ENCODE measurements around the gene CXCR6. TPM values are rescaled to one million over a fixed set of nuclear protein-coding genes. Genes with fewer than 3 reads are reported as not detected.

The CXCR6 gene
- total RNA-seq, 1 experiment from 2014 or later = not detected

- Histone ChIP-seq H4K5ac (ENCODE audit: insufficient read length, low read depth, low read length) (no peak overlapping the region), H3K4me1 (ENCODE audit: insufficient read depth, low read length) (no peaks in the 10 kb centered on the region), H2BK5ac (ENCODE audit: insufficient read length, low read length) (no peak overlapping the region), H3K9me3 (ENCODE audit: control insufficient read depth, low read depth, low read length) (no peaks in the 10 kb centered on the region), H3K56ac (ENCODE audit: insufficient read length, low read depth, low read length) (no peak overlapping the region), H3K23me2 (ENCODE audit: insufficient read length, low read depth, low read length, poor library complexity, severe bottlenecking) (no peaks in the 10 kb centered on the region), H4K20me1 (ENCODE audit: control insufficient read depth, insufficient read depth, insufficient read length) (no peaks in the 10 kb centered on the region), H3K79me1 (ENCODE audit: insufficient read depth, low read depth, low read length, poor library complexity, severe bottlenecking) (no peaks in the 10 kb centered on the region), H3K18ac (ENCODE audit: insufficient read length, low read depth, low read length) (no peak overlapping the region), H3T11ph (ENCODE audit: low read length) (no peak overlapping the region), H3K79me2 (ENCODE audit: insufficient read depth, low read length) (no peaks in the 10 kb centered on the region), H2AFZ (ENCODE audit: low read length) (no peak overlapping the region), H3K27me3 (ENCODE audit: insufficient read depth, low read length) (no peaks in the 10 kb centered on the region), H2BK15ac (ENCODE audit: low read depth, low read length) (no peak overlapping the region), H2AK5ac (ENCODE audit: insufficient read length, low read length) (no peak overlapping the region), H2BK120ac (ENCODE audit: low read depth, low read length, poor library complexity, severe bottlenecking) (no peak overlapping the region), H2BK20ac (ENCODE audit: low read depth, low read length, poor library complexity, severe bottlenecking) (no peak overlapping the region), H3K27ac (ENCODE audit: insufficient read length, low read depth, low read length) (no peak overlapping the region), H3K4me2 (ENCODE audit: insufficient read depth, insufficient read length, low read length) (no peak overlapping the region), H2BK12ac (ENCODE audit: insufficient read length, low read depth, low read length) (no peak overlapping the region), H3K14ac (ENCODE audit: insufficient read depth, low read length) (no peak overlapping the region), H4K8ac (replicated peaks; ENCODE audit: insufficient read length, low read depth, low read length) (no peak overlapping the region), H3K23ac (ENCODE audit: insufficient read length, low read depth, low read length) (no peak overlapping the region), H3K4ac (ENCODE audit: low read depth, low read length) (no peak overlapping the region), H4K91ac (ENCODE audit: insufficient read length, low read depth, low read length) (no peak overlapping the region), H3K9ac (ENCODE audit: extremely low read depth, insufficient read length, low read length) (no peak overlapping the region)
- no peaks in the 10 kb centered on the region for H3K9me3 Mint-ChIP-seq
- no peak for DNase-seq
- H3K4me1 Mint-ChIP-seq = no peaks in the 10 kb centered on the region
- H3K4me3 Mint-ChIP-seq = no peak overlapping the region
- no peak overlapping the region for H3K27ac Mint-ChIP-seq
- WGBS (ENCODE audit: extremely low coverage, insufficient read length, low lambda C conversion rate) = no CpG with 5 or more reads among the region's 3 CpGs
- H3K27me3 Mint-ChIP-seq (ENCODE audit: low read depth) = no peaks in the 10 kb centered on the region; the same call in 1 of the 2 replicates
- H3K36me3 Mint-ChIP-seq (ENCODE audit: insufficient read depth in 1 of 3, low read depth in 3 of 3) = peaks cover 7 to 64% (median 53%) of the 10 kb centered on the region in 3 experiments; a peak in 6 of 7 replicates
- no peak for TF ChIP-seq CTCF (conservative IDR thresholded peaks at IDR 0.05)
Measured at GRCh38 chr3:45923755-45924154, 19.5 kb upstream of the CXCR6 start.

All from H9 (cell line).